ENCODE data around the gene NFATC2IP. TPM values are rescaled to one million over a fixed set of nuclear protein-coding genes. Genes with fewer than 3 reads are reported as not detected.
"Not testable (repeated sequence)": the region's sequence is repeated elsewhere in the genome, so short reads cannot be mapped to it uniquely, and the experiment has no call there.

NFATC2IP gene
- total and polyA plus RNA-seq, 2 of the 8 experiments (the other 6 are each of a cell fraction or from before 2014, with no cell fraction given): 54.4 to 71.5 TPM

DNA sequence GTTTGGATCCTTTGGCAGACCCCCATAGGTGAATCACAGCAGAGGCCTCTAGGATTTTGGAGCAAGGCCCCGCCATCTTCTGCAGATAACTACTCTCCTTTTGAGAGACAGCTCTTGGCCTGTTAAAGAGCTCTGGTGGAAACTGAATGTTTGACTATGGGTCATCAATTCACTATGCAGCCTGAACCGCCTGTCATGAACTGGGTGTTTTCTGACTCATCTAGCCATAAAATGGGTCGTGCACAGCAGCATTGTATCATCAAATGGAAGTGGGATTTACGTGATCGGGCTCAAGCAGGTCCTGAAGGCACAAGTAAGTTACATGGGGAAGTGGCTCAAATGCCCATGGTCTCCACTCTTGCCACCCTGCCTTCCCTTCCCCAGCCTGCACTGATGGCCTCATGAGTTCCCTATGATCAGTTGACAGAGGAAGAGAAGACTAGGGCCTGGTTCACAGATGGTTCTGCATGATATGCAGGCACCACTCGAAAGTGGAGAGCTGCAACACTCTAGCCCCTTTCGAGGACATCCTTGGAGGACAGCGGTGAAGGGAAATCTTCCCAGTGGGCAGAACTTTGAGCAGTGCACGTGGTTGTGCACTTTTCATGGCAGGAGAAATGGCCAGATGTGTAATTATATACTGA is 53.9 kb downstream of the NFATC2IP start:
- H3K4me2 ChIP-seq (ENCODE audit: insufficient read depth in 1 of 2, low read depth in 2 of 2, low read length in 2 of 2); H3K14ac ChIP-seq (ENCODE audit: insufficient read length); H2BK12ac ChIP-seq (ENCODE audit: low read depth, low read length); H3K4me1 ChIP-seq (replicated peaks in 1 of 4; ENCODE audit: control insufficient read depth in 3 of 4, insufficient read depth in 4 of 4, low read length in 3 of 4); POLR2A ChIA-PET (ENCODE audit: partially characterized antibody); DNase-seq (ENCODE audit: low read depth in 1 of 2, low spot score in 2 of 2); H3K18ac ChIP-seq (ENCODE audit: extremely low read depth, low read length); H3K4me3 ChIP-seq (ENCODE audit: extremely low read depth in 1 of 4, insufficient read depth in 2 of 4, low read depth in 3 of 4, low read length in 4 of 4); H3K9me3 ChIP-seq (ENCODE audit: insufficient read depth in 2 of 2, low read depth in 1 of 2, low read length in 1 of 2); H2BK120ac ChIP-seq (replicated peaks; ENCODE audit: low read depth, low read length); H3K79me2 ChIP-seq (ENCODE audit: control insufficient read depth in 1 of 2, insufficient read depth in 2 of 2, low read length in 2 of 2); H4K20me1 ChIP-seq (replicated peaks in 1 of 2; ENCODE audit: control insufficient read depth in 1 of 2, insufficient read depth in 2 of 2, low read length in 2 of 2); H3K23me2 ChIP-seq (ENCODE audit: low read depth, low read length); H3K36me3 ChIP-seq (ENCODE audit: control insufficient read depth in 2 of 4, insufficient read depth in 4 of 4, low read length in 3 of 4); H2AFZ ChIP-seq (ENCODE audit: low read length); CTCF ChIA-PET (ENCODE audit: partially characterized antibody); H3K23ac ChIP-seq (ENCODE audit: insufficient read length); FAIRE-seq; H3K79me1 ChIP-seq (ENCODE audit: low read depth, low read length); H3K9ac ChIP-seq (replicated peaks in 1 of 4; ENCODE audit: extremely low read depth in 1 of 4, low read depth in 3 of 4, low read length in 3 of 4); H3K4ac ChIP-seq (replicated peaks; ENCODE audit: insufficient read length, low read depth, low read length); H2BK20ac ChIP-seq (ENCODE audit: low read length); H2AK5ac ChIP-seq (ENCODE audit: low read depth, low read length); H4K8ac ChIP-seq (ENCODE audit: extremely low read depth, insufficient read depth, low read length); H4K5ac ChIP-seq (ENCODE audit: insufficient read length, low read depth, low read length); H3K27ac ChIP-seq (ENCODE audit: low read depth, low read length); H3K56ac ChIP-seq (replicated peaks; ENCODE audit: insufficient read length, low read depth, low read length); H2BK5ac ChIP-seq (ENCODE audit: low read depth, low read length); H2BK15ac ChIP-seq (ENCODE audit: low read length); H4K91ac ChIP-seq (replicated peaks; ENCODE audit: insufficient read length, low read length); H3K27me3 ChIP-seq (replicated peaks in 1 of 4; ENCODE audit: control insufficient read depth in 3 of 4, extremely low read depth in 1 of 4, insufficient read depth in 3 of 4, low read length in 3 of 4): not testable (repeated sequence)
- 81% methylated on average over 9 of the region's 9 CpGs; no CpG with 5 or more reads in 1 of the 2 experiments for WGBS, 2 experiments (ENCODE audit: extremely low coverage in 1 of 2, insufficient coverage in 1 of 2, insufficient read length in 1 of 2, insufficient replicate concordance in 2 of 2, low coverage in 1 of 2, low lambda C conversion rate in 2 of 2, missing lambda C conversion rate in 1 of 2)

Measured in H1 (cell line).